GM19238 (cell line): Measurements from ENCODE around the gene RPL26.
A peak's percentile ranks its signal among the peaks of the same experiment; 100 is the strongest.
"Not testable (repeated sequence)": the region's sequence is repeated elsewhere in the genome, so short reads cannot be mapped to it uniquely, and the experiment has no call there.

ENCODE experiments used
- DNase-seq: peaks from one replicate; pipeline ENCODE4 v3.0.0; 2011; ENCODE audit warnings: low spot score; ENCODE audit not compliant: insufficient read length

The RPL26 gene

DNA sequence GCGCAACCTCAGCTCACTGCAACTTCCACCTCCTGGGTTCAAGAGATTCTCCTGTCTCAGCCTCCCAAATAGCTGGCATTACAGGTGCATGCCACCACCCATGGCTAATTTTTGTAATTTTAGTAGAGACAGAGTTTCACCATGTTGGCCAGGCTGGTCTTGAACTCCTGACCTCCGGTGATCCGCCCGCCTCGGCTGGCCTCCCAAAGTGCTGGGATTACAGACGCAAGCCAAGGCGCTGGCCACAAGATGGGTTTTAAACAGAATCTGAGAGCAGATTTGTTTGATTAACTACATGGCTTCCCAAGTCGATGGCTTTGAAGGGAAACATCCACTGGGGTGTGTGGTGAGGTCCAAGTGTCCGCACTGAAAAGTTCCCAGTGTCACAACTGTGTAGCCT is 11.5 kb upstream of the RPL26 start:
- not testable (repeated sequence) for DNase-seq

DNA sequence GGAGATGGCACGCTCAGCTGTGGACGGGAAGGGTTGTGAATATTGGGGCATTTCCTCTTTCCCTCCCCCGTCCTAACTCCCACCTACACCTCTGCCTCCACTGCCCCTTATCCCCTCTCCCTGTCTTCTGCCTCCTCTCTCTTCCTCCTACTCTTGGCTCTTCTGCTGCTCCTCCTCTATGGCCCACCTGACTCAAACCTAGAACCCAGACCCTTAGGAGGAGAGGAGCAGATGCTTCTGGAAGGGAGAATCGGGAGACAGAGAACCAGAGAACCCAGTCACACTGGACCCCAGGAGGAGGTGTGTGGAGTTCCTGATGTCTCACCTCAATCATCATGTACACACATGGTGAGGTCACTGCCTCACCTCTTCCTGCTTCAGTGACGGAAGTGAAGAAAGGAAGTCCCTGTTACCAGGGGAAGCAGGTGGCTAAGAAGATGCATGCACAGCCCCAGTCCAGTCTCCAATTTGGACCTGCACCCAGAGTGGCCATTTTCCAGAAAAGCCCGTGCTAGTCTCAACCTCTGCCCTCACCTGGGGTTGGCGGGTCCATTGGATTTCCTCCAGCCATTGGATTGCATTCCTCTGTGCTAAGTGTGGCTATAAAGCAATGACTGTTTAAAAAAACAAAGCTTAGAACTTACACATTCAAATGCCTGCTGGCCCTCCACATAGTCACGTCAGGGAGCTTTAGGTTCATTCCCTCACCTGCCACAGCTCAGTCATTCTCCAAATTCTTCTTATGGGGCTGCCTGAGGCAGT is 10.7 kb upstream of the RPL26 start:
- no peak for DNase-seq

DNA sequence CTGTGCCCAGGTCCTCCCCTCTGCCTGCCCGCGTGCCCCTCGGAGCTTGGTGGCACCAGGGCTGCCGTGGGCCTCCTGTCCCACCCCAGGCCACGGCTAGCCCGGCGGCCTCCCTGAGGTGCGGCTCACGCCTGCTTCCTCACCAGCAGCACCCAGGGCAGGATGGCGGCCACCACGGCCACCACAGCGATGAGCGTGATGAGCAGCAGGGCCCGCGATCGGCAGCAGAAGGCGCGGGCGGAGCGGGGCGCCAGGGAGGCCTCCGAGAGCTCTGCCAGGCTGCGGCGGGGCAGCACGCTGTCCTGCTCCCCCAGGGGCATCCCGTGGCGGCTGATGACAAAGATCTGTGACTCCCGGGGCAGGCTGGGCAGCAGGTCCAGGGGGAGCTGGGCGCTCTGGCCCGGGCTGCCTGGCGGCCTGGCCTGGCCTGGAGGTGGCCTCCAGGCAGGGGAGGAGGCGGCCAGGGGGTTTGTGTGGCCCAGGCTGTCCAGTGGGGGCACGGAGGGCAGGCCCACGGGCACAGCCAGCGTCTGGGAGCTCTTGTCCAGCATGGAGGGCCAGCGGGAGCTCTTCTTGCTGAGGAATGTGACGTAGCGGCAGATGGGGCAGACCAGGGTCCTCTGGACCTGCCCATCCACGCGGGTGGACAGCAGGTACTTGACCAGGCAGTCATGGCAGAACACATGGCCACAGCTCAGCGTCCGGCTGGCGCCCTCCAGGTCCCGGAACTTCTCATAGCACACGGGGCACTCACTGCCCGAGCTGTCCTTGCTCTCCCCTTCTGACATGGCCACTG is 9.9 kb upstream of the RPL26 start:
- DNase-seq, result no peak

DNA sequence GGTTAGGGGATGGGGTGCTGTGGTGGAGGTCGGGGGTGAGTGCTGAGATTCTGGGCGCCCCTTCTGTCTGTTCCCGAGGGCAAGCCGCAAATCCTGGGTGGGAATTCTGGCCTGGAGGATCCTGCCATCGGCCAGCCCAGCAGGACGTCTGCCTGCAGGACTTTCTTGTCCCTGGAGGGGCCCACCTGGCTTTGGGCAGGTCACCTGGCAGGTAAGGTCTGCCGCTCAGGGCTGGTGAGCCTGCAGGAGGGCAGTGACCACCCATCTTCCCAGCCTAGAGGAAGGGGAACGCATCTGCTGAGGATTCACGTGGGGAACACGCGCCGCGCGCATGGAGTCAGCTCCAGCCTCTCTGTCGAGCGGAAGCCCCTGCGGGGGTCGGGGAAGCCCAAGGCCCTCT is 9.3 kb upstream of the RPL26 start:
- no peak for DNase-seq

DNA sequence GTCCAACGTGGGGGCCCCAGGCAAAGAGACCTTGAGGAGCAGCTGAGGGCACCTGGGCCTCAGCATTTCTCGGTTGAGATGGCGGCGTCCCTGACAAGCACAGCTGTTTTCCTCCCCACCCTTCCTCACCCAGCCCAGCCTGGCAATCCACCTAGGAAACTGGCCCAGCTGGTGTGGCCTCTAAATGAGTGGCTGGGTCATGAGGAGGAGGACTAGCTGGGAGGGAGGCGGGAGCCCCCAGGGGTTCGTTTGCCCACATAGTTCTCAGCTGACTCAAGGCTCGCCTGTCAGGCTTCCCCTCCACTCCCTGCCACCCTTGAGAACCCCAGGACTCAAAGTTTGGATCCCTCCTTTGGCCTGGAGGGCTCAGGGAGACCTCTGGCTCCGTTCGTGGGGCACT is 8.7 kb upstream of the RPL26 start:
- DNase-seq, result no peak

DNA sequence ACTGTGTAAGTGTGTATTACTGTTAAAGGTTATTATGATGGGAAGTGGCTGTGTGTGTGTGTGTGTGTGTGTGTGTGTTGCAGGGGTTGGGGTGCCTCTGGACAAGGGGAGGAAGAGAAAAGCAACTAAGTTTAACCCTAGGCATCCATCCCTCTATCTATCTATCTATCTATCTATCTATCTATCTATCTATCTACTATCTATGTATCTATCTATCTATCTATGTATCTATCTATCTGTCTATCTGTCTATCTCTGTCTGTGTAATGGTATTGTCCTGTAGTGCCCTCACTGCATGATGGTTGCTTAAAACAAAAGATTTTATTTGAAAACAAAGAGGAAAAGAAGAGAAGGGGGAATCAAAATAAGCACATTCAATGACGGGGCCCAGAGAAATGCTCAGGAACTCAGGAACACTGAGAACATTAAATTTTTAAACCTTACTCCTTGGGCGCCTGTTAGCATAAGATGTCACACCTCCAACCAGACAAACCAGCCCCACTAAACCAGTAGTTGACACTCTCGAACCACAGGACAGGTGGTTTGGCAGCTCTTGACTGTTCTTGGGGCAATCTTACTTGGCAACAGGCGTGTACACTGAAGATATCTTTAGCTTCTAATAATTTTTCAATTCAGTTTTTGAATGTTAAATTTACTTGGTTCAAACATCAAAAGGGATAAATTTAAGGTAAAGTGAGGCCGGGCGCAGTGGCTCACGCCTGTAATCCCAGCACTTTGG is 5.1 kb upstream of the RPL26 start:
- no peak for DNase-seq

DNA sequence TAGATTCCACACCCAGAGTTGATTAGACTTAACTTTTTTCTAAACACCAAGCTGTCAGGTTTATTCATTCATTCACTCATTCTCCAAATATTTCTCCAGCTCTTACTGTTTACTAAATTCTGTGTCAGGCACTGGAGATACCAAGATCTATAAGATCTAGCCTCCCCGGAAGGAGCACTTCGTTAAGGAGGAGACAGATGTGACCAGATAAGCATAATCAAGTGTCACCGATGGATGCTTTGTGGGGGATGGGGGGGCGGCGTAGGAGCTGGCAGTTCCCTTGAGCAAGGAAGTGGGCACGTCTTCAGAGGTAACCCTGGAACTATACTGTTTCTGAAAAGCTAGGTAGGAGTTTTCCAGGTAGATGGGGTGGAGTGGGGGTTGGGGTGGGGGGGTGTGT is 3.8 kb upstream of the RPL26 start:
- no peak for DNase-seq

DNA sequence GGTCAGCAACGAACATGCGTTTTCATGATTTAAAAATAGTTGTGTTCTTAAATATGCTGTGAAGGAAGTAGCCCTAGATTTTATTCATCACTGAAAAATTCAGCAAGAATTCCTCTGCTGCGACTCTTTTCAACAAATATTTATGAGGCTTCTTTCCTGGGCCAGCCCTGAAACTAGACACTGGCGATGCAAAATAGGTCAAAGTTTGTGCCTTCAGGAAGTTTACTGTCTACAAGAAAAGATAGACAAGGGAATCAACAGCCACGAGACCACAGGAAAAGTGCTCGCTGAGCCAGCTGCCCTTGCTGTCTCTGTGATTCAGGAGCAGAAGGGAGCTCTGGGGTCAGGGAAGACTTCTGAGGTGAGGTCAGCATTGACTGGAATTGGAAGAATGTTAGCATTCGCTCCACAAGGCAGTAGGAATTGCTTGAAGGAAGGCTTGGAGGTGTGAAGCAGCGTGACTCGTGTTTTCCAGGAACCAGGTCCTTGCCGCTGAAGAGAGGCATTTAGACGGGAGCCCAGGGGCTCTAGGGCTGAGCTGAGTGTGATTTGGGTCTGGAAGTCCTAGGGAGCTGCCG is 1.9 kb upstream of the RPL26 start:
- no peak for DNase-seq

DNA sequence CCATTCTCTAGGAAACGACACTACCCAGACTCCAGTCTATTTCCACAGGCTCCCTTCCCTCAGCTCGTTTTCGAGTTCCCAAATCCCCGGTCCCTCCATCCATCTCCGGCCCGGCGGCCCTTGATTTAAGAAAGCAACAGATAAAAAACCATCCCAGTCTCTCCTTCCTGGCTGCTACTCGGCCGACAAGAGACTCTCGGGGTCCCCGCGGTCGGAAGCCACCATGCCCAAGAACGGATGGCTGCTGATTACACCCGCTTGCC is 182 bp downstream of the RPL26 start:
- DNase-seq, result no peak

DNA sequence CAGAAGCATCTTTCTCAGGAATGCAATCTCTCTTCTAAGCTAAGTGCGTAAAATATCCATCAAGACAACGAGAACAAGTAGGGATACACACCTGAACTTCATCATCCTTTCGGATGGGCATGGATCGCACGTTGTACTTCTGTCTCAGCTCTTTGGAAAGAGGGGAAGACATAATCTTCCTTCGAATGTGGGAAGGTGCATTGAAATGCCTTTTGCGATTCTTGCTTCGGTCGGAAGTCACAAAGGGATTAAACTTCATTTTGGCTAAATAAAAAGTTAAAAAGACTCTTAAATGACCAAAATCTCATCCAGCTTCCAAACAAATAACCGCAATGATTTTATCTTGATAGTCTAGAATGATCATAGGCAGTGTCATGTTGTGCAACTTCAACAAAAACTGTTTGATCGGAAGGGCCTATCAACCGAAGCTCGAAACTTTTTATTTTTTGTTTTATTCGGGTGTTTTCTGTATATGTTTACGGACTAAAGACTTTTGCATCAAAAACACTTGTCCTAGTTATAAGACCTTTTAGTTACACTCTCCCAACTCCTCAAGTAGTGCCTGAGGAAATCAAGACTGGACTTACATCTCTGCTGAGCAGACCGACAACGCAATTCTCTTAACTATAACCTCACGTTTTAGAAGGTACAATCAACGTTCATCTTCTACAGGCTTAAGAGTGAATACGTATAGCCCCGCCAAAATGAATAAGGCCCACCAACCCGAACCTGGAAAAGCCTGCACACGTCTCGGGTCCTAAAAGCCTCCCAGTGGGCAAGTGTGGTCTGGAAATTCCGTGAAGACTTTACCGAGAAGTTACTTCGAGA is 727 bp downstream of the RPL26 start:
- no peak for DNase-seq

DNA sequence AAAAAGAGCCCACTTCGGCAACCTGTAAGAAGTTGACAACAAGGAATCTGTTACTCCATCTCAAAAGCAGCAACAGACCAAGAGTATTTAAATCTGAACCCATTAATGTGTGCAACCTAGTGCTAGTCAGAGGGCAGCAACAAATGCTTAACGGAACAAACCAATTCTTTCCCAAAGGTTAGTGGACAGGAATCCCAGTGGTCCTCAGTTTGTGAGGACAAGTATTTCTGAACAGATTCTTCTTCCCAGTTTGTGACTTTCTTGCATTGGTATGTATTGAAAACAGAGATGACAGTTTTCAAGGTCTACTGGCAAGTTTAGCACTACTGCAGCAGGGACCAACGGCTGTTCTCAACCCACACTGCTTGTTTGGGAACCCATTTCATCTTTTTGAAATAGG is 2.9 kb downstream of the RPL26 start:
- DNase-seq, result no peak

DNA sequence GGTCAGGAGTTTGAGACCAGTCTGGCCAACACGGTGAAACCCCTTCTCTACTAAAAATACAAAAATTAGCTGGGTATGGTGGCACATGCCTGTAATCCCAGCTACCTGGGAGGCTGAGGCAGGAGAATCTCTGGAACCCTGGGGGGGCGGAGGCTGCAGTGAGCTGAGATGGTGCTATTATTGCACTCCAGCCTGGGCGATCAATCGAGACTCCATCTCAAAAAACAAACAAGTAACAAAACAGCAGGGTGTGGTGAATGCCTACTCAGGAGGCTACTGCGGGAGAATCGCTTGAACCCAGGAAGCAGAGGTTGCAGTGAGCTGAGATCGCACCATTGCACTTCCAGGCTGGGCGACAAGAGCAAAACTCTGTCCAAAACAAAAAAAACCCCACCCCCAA is 4.9 kb downstream of the RPL26 start:
- DNase-seq, result not testable (repeated sequence)

DNA sequence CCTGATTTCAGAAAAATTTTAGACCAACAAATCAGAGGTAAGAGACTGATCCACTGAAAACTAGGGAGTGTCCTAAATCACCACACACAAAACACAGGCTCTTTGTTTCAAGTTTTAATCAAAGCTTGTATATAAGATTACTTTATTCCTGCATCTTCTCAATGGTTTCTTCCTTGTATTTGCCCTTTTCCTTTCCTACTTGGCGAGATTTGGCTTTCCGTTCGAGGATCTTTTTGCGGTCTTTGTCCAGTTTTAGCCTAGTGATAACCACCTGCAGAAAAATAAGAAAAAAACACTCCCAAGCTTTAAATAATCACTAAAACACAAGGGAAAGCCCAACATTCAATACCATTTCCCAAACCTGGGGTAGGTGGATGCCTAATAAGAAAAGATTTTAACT is 5.6 kb downstream of the RPL26 start:
- no peak for DNase-seq

DNA sequence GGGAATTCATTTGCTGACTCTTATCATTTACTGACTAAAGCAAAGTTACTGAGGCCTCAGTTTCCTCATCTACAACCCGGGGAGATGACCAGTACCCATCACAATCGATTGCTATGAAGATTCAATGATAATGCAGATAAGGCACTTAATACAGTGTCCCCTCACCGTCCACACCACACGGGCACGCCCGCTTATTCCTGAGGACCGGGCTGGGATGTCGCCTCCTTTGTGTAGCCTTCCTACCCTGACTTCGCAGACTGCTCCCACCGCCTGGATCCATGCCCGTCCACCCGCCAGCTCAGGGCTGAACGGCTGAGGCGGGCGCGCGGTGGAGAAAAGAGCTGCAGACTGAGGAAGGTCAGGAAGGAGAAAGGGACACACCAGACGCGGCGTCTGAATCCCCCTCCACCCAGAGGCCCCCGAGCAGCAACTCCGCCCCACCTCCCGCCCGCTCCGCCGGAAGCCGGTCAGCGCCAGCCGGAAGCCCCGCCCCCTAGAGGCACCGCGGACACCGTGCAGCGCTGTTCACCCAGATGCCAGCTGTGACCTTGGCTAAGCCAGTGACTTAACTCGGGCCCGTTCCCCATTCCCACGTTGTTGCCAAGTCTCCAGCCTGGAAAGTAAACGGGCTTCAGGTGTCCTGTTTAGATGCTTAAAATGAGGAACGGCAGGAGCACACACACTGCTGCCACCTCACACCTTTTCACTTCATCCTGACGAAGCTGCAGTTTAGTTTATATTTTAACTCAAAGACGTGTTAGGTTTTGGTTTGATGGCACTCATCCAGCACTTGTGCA is 6.5 kb downstream of the RPL26 start, which contains the start of gene KRABD2:
Gene KRABD2 (minus strand): TSS at position 434 of the 797 bp plus-strand sequence.
- peak; percentile 99 for DNase-seq

DNA sequence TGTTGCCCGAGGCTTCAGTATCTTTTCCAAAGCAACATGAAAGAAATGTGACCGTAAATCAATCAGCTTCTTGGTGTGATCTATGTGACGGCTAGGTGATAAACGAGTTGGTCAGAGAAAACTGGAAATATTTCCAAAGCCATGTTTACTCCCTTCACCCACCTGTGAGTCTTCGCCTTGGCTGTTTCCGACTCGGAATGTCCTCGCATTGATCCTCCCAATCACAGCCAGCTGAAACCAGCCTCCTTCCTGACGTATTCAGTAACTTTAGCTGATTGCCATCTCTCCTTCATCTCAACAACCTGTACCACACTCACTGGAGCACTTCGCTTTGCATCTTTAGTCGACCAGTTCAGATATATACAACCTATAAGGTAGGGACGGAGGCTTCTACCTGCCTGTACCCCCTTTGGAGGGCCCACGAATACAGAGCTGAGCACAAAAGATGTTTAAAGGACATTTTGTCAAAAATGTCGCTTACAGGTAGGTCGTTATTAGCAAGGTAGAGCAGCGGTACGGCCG is 7.2 kb downstream of the RPL26 start:
- DNase-seq, result no peak

DNA sequence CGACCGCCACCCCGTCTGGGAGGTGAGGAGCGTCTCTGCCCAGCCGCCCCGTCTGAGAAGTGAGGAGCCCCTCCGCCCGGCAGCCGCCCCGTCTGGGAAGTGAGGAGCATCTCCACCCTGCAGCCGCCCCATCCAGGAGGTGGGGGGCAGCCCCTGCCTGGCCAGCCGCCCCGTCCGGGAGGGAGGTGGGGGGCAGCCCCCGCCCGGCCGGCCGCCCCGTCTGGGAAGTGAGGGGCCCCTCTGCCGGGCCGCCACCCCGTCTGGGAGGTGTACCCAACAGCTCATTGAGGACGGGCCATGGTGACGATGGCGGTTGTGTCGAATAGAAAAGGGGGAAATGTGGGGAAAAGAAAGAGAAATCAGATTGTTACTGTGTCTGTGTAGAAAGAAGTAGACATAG is 9.1 kb downstream of the RPL26 start:
- DNase-seq, result not testable (repeated sequence)

DNA sequence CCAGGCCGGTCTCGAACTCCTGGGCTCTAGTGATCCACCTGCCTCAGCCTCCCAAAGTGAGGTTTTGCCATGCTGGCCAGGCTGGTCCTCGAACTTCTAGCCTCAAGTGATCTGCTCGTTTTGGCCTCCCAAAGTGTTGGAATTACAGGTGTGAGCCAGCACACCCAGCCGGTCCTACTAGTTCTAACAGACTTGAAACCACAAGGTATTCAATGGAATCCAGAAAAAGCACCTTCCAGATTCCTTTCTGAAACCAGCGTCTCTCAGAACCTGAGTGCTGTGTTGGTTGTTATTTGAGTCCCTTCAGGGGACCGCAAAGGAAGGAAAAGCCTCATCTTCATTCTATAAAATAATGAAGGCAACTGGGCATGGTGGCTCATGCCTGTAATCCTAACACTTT is 10.6 kb downstream of the RPL26 start:
- no peak for DNase-seq

DNA sequence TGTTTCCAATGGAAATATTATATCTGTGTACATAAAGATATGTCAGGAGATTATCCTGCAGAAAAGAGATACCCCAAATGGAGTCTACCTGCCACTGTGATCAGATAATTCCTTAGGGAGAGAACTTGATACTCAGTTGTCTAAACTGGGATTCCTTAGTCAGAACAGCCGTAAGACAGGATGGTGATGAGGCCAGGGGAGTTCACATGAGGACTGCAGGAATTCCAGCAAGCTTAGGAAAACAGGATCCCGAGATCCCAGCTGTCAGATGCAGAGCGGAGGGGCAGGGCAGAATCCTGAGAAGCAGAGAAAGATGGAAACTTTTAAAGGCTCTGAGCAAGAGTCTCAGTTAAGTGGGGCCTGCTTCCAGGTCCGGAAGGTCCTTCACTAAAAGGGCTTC is 11.2 kb downstream of the RPL26 start:
- DNase-seq, result no peak

DNA sequence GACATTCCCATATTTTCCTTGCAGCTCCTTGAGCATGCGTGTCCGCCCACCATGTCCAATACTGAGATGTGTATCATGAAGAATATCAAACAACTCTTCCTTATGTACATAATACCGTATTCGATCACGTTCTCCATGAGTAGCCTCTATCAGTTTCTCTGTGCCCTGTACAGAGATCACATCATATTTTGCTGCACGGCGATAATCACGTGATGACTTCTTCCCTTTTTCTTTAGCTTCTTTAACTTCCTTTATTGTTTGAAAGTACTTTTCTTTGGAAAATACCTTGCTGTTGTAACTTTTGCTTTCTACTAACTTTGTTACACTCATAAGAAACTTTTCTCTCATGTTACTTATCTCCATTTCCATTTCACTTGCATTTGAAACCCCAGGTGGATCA is 13.0 kb downstream of the RPL26 start:
- no peak for DNase-seq

DNA sequence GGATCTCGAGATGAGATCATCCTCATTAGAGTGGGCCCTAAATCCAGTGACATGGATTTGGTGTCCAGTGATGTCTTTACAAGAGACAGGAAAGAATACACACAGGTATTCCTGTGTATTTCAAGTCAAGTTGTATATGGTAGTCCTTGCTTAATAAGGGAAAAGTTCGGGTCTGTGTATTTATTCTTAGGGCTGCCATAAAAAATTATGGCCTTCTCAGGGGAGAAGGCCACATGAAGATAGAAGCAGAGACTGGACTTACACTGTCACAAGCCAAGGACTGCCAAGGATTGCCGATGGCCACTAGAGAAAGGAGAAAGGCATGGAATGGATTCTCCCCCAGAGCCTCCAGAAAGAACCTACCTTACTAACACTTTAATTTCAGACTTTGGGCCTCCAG is 14.8 kb downstream of the RPL26 start:
- DNase-seq, result no peak
